ENCODE results near the gene CHRM5. TPM values are rescaled to one million over a fixed set of nuclear protein-coding genes. Genes with fewer than 3 reads are reported as not detected.
"Not testable (repeated sequence)": the region's sequence is repeated elsewhere in the genome, so short reads cannot be mapped to it uniquely, and the experiment has no call there.

Gene CHRM5
- total and polyA plus RNA-seq, 2 donors (not counting 3 experiments of a cell fraction or from before 2014, with no cell fraction given): 0.03 TPM; not detected in 1

GRCh38 chr15:34049112-34049511 is 80.8 kb downstream of the CHRM5 start:
- H3K9me3 ChIP-seq (replicated peaks; ENCODE audit: control insufficient read depth, insufficient read depth, low read length): no peaks in the 10 kb centered on the region
- H3K4me2 ChIP-seq (ENCODE audit: insufficient read depth, low read length): no peak overlapping the region
- DNase-seq (ENCODE audit: low read depth, low spot score): no peak
- no peaks in the 10 kb centered on the region for H3K79me2 ChIP-seq (ENCODE audit: control insufficient read depth, insufficient read depth, low read length)
- no TSS peak for BruUV-seq (replicated peaks)
- H3K4me1 ChIP-seq (ENCODE audit: control insufficient read depth, extremely low read depth, insufficient read depth, low read length): no peaks in the 10 kb centered on the region
- H3K9me1 ChIP-seq (replicated peaks; ENCODE audit: control insufficient read depth, extremely low read depth, insufficient read depth, low read length): no peaks in the 10 kb centered on the region
- H3K9ac ChIP-seq (replicated peaks; ENCODE audit: extremely low read depth, insufficient read depth, low read length): no peak overlapping the region
- ChIA-PET POLR2A (no interaction called here), CTCF (no interaction called here)
- H3K27me3 ChIP-seq (ENCODE audit: control insufficient read depth in 2 of 2, insufficient read depth in 2 of 2, low read length in 2 of 2): peaks cover 0 to 1% of the 10 kb centered on the region in 2 experiments
- FAIRE-seq: no peak
- intact Hi-C loops (cut with micrococcal nuclease): no loop called here
- H3K4me3 ChIP-seq (replicated peaks in 1 of 3; ENCODE audit: insufficient read depth in 1 of 3, low read depth in 1 of 3, low read length in 3 of 3): no peak overlapping the region
- dilution Hi-C loops (cut with MboI; ENCODE audit: extremely low pct_ligation_motif_present, low sequenced_read_pairs): no loop called here
- no peak for TF ChIP-seq EZH2 (IDR thresholded peaks at IDR 0.05; ENCODE audit: borderline replicate concordance, low read depth, low read length, severe bottlenecking)
- no peak for TF ChIP-seq JUN (IDR thresholded peaks at IDR 0.05; ENCODE audit: borderline replicate concordance, insufficient read depth, insufficient read length, low read depth)
- TF ChIP-seq POLR2A (IDR thresholded peaks at IDR 0.05; ENCODE audit: low read depth, low read length): no peak
- TF ChIP-seq FOS (IDR thresholded peaks at IDR 0.05; ENCODE audit: borderline replicate concordance, insufficient read depth, low read length): no peak
- no peak for TF ChIP-seq GATA2 (IDR thresholded peaks at IDR 0.05; ENCODE audit: insufficient read depth, insufficient read length, low read depth, low read length)
- TF ChIP-seq CTCF (IDR thresholded peaks at IDR 0.05; ENCODE audit: extremely low read depth in 1 of 2, insufficient read depth in 1 of 2, low read depth in 1 of 2, low read length in 2 of 2): no peak
- no peak for TF ChIP-seq MYC (IDR thresholded peaks at IDR 0.05; ENCODE audit: low read depth, low read length)
- TF ChIP-seq, protein P1, sequence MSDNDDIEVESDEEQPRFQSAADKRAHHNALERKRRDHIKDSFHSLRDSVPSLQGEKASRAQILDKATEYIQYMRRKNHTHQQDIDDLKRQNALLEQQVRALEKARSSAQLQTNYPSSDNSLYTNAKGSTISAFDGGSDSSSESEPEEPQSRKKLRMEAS (IDR thresholded peaks at IDR 0.05; ENCODE audit: insufficient read depth, insufficient read length): no peak
- TF ChIP-seq POLR2AphosphoS5 (IDR thresholded peaks at IDR 0.05; ENCODE audit: insufficient read depth, low read depth, low read length): no peak
- H4K20me1 ChIP-seq (replicated peaks; ENCODE audit: control insufficient read depth, extremely low read depth, insufficient read depth, low read length): no peaks in the 10 kb centered on the region
- H2AFZ ChIP-seq (ENCODE audit: low read depth, low read length): no peak overlapping the region
- H3K36me3 ChIP-seq (ENCODE audit: control insufficient read depth in 2 of 2, extremely low read depth in 1 of 2, insufficient read depth in 2 of 2, low read length in 2 of 2): no peaks in the 10 kb centered on the region
- H3K27ac ChIP-seq (ENCODE audit: insufficient read depth, low read depth, low read length): no peak overlapping the region

DNA sequence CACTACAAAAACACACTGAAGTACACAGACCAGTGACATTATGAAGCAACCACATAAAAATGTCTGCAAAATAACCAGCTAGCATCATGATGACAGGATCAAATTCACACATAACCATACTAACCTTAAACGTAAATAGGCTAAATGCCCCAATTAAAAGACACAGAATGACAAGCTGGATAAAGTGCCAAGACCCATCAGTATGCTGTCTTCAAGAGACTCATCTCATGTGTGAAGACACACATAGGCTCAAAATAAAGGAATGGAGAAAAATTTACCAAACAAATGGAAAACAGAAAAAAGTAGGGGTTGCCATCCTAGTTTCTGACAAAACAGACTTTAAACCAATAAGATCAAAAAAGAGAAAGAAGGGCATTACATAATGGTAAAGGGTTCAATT is 82.1 kb downstream of the CHRM5 start:
- H3K27ac ChIP-seq (ENCODE audit: insufficient read depth, low read depth, low read length); BruUV-seq (replicated peaks); H3K36me3 ChIP-seq (ENCODE audit: control insufficient read depth in 2 of 2, extremely low read depth in 1 of 2, insufficient read depth in 2 of 2, low read length in 2 of 2); intact Hi-C loops (cut with micrococcal nuclease); DNase-seq (ENCODE audit: low read depth, low spot score); H3K4me3 ChIP-seq (replicated peaks in 1 of 3; ENCODE audit: insufficient read depth in 1 of 3, low read depth in 1 of 3, low read length in 3 of 3); CTCF ChIA-PET; dilution Hi-C loops (cut with MboI; ENCODE audit: extremely low pct_ligation_motif_present, low sequenced_read_pairs); H3K4me2 ChIP-seq (ENCODE audit: insufficient read depth, low read length); H3K9me3 ChIP-seq (replicated peaks; ENCODE audit: control insufficient read depth, insufficient read depth, low read length); FAIRE-seq; H3K27me3 ChIP-seq (ENCODE audit: control insufficient read depth in 2 of 2, insufficient read depth in 2 of 2, low read length in 2 of 2); H4K20me1 ChIP-seq (replicated peaks; ENCODE audit: control insufficient read depth, extremely low read depth, insufficient read depth, low read length); H3K9me1 ChIP-seq (replicated peaks; ENCODE audit: control insufficient read depth, extremely low read depth, insufficient read depth, low read length); H2AFZ ChIP-seq (ENCODE audit: low read depth, low read length); POLR2A ChIA-PET; H3K79me2 ChIP-seq (ENCODE audit: control insufficient read depth, insufficient read depth, low read length); H3K9ac ChIP-seq (replicated peaks; ENCODE audit: extremely low read depth, insufficient read depth, low read length); H3K4me1 ChIP-seq (ENCODE audit: control insufficient read depth, extremely low read depth, insufficient read depth, low read length): not testable (repeated sequence)

Data from endothelial cell of umbilical vein (primary cell).